Body of pancreas (tissue), 4 donors: Measurements from ENCODE around the gene TNRC6C.

Experiments used
- POLR2A ChIP-seq, 3 donors: fragments of 450-650 bp; IDR thresholded peaks; one replicate each; pipeline ENCODE4 v1.6.1; 2016; ENCODE audit warnings: antibody characterized with exemption in 3 of 3, mild to moderate bottlenecking in 2 of 3
- TF ChIP-seq, protein P1 (sequence below), 7 experiments: fragments of 450-650 bp in 4 of 7; fragments of 200-600 bp in 3 of 7; sonication (generic) in 3 of 7; IDR thresholded peaks; one replicate each; pipeline ENCODE4 v1.5.1; 2016 to 2019; ENCODE audit warnings: antibody characterized with exemption in 7 of 7

DNA sequence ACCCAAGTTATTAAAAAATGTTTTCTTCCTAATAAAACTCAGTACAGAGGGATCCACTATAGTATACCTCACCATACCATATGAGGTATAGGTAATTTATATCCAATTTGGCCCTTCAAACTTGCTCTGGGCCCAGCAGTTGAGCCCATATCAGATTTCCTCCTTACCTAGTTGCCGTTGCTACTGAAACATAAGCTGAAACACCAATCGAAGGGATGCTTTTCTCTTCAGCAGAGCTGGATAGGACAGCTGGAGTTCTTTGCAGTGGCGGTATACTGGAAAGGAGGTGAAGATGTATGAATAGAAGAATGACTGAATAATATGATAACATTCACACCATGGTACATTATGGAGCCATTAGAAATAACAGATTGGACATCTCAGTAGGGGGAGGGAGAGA is 42.7 kb downstream of the TNRC6C start:
- TF ChIP-seq, protein P1, sequence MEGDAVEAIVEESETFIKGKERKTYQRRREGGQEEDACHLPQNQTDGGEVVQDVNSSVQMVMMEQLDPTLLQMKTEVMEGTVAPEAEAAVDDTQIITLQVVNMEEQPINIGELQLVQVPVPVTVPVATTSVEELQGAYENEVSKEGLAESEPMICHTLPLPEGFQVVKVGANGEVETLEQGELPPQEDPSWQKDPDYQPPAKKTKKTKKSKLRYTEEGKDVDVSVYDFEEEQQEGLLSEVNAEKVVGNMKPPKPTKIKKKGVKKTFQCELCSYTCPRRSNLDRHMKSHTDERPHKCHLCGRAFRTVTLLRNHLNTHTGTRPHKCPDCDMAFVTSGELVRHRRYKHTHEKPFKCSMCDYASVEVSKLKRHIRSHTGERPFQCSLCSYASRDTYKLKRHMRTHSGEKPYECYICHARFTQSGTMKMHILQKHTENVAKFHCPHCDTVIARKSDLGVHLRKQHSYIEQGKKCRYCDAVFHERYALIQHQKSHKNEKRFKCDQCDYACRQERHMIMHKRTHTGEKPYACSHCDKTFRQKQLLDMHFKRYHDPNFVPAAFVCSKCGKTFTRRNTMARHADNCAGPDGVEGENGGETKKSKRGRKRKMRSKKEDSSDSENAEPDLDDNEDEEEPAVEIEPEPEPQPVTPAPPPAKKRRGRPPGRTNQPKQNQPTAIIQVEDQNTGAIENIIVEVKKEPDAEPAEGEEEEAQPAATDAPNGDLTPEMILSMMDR (IDR thresholded peaks at IDR 0.05), result no peak
- no peak for TF ChIP-seq POLR2A (IDR thresholded peaks at IDR 0.05)
